C1 segment of cervical spinal cord (tissue), 14 donors: Measurements from ENCODE around the gene C16orf54.
A peak's percentile ranks its signal among the peaks of the same experiment; 100 is the strongest.
"Not testable (repeated sequence)": the region's sequence is repeated elsewhere in the genome, so short reads cannot be mapped to it uniquely, and the experiment has no call there.

ENCODE experiments used
- DNase-seq, 14 donors: peaks; one replicate each; lab custom pipeline; 2025; lab: John Stamatoyannopoulos, UW

Gene C16orf54

GRCh38 chr16:29769507-29769906, 23.7 kb upstream of the C16orf54 start:
- DNase-seq: no peak

DNA sequence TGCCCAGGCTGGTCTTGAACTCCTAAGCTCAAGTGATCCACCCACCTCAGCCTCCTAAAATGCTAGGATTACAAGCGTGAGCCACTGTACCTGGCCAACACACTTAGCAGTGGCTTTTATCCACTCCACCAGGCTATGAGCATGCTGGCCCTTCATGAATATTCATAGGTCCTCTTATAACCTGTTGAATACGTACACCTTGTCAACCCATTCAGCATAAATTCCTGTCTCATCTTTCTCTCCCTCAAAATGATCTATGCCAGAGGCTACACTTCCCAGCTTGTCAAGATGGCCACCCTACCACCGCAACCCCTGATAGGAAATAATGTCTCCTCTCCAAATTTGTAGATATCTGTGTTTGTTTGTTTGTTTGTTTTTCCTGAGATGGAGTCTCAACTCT, 21.3 kb upstream of the C16orf54 start:
- no peak for DNase-seq

- no peak for DNase-seq
Measured at GRCh38 chr16:29766571-29766970, 20.8 kb upstream of the C16orf54 start.

DNA sequence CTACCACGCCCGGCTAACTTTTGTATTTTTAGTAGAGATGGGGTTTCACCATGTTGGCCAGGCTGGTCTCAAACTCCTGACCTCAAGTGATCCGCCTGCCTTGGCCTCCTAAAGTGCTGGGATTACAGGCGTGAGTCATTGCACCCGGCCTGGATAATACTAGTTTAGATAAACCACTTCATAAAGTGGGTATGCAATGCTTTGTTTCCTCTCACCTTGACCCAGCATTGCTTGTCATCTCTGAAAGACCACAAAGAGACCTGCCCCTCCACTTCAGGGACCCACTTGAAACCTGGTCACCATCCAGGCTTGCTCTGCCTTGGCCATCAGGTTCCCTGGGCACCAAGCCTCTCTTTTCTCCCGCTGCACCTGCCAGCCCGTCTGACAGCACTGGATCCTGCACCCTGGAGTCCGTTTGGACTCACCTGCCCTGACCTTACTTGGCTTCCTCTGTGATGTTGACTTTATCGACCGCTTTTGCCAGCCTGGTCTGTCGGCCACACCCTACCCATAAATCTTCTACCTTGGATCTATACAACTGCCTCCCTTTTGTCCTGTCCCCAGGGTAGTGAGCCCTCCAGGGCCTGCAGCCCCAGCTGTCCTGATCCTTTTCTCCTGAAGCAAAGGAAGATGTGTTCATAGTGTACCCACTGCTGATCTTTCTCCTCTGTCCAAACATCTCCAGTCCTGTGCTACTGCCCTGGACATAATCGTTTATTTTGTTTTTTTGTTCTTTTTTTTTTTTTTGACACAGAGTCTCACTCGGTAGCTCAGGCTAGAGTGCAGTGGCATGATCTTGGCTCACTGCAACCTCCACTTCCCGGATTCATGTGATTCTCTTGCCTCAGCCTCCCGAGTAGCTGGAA, 19.6 kb upstream of the C16orf54 start:
- no peak for DNase-seq

GRCh38 chr16:29763326-29763725, 17.5 kb upstream of the C16orf54 start:
- DNase-seq: no peak

- DNase-seq: no peak
Measured at GRCh38 chr16:29761882-29762281, 16.1 kb upstream of the C16orf54 start.

DNA sequence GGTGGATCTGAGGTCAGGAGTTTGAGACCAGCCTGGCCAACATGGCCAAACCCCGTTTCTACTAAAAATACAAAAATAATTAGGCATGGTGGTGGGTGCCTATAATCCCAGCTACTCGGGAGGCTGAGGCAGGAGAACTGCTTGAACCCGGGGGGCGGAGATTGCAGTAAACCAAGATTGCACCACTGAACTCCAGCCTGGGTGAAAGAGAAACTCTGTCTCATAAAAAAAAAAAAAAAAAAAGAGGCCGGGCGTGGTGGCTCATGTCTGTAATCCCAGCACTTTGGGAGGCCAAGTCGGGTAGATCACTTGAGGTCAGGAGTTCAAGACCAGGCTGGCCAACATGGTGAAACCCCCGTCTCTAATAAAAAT, 15.5 kb upstream of the C16orf54 start:
- not testable (repeated sequence) for DNase-seq

DNA sequence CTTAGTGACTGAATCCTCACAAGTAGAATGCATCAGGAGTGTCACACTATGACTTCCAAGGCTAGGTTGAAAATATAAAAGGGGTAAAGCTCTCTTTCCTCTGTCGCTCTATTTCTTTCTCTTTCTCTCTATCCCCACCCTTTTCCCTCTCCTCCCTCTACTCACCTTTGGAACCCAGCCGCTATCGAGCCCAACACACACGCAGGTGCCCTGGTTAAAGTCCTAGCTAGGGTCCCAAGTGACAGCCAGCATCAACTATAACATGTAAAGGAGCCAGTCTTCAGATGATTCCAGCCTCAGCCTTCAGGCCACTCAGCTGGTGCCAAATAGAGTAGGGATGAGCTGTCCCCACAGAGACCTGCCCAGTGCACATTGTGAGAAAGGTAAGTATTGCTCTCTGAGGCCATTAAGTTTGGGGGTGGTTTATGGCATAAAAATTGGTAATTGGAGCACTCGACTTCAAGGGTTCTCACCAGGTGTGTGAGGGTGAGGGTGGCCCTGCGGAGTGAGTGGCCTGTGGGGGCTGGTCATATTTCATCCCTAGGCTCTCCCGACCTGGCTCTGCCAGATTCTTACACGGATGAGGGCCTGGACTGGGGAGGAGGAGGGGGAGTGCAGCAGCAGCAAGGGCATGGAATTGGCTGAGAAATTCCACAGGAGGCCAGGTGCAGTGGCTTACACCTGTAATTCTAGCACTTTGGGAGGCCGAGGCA, 14.9 kb upstream of the C16orf54 start:
- no peak for DNase-seq

DNA sequence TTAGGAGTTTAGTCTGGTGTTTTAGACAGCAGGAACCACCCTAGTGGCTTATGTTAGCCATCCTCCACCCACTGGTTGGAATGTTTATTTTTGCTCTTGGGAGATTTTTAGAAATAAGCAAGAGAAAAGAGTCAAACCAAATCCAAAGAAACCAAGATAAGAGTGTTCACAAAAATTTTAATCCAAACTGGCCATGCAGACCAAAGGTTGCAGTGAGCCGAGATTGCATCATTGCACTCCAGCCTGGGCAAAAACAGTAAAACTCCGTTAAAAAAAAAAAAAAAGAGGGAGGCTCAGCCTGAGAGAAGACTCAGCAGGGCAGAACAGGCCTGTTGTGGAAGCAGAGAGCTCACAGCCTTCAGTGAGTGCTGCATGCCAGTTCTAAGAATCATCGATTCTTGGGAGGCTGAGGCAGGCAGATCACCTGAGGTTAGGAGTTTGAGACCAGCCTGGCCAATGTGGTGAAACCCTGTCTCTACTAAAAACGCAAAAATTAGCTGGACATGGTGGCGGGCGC, 12.2 kb upstream of the C16orf54 start:
- DNase-seq: no peak

- DNase-seq: not testable (repeated sequence)
Measured at GRCh38 chr16:29757086-29757485, 11.3 kb upstream of the C16orf54 start.

GRCh38 chr16:29756654-29757053, 10.9 kb upstream of the C16orf54 start:
- no peak for DNase-seq

DNA sequence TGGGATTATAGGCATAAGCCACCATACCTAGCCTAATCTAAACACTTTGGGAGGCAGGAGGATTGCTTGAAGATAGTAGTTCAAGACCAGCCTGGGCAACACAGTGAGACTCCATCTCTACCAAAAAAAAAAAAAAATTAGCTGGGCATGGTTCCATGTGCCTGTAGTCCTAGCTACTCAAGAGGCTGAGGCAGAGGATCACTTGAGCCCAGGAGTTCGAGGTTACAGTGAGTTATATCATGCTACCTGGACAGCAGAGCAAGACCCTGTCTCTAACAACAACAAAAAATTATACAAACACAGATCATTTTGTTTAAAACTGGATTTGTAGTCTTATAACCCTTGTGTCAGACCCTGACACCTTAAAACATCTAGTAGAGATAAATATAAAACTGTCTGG, 7.7 kb upstream of the C16orf54 start:
- no peak for DNase-seq

- not testable (repeated sequence) for DNase-seq
Measured at GRCh38 chr16:29748760-29749149, 3.0 kb upstream of the C16orf54 start.

GRCh38 chr16:29747947-29748759, 2.4 kb upstream of the C16orf54 start:
- DNase-seq: no peak

GRCh38 chr16:29746518-29746917, 728 bp upstream of the C16orf54 start:
- DNase-seq: not testable (repeated sequence)

DNA sequence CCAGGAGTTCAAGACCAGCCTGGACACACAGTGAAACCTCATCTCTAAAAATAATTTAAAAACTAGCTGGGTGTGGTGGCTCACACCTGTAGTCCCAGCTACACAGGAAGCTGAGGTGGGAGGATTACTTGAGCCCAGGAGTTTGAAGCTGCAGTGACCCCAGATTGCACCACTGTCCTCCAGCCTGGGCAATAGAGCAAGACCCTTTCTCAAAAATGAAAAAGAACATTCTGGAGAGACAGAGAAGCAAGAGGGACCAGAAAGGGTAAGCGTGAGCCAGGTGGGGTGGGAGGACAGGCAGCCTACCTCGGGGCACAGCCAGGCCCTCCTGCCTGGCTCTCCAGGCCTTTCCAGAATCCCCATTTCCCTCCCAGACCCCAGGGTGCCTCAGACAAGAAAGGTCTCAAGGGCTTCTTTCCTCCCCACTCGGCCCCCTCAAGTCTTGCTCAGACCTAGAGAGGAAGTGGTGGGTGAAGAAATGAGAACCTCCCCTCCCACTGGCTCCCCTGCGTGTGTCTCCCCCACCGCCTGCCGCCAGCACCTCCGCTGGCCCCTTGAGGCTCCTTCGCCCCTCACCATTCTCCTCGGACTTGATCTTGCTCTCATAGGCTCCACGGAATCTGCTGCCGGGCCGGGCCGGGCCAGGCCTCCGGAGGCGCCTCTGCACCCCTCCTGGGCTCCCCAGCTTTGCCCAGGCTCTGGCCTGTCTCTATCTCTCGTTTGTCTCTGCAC, 503 bp downstream of the C16orf54 start:
- peak in 1 of 14 donors; percentile 7 for DNase-seq

DNA sequence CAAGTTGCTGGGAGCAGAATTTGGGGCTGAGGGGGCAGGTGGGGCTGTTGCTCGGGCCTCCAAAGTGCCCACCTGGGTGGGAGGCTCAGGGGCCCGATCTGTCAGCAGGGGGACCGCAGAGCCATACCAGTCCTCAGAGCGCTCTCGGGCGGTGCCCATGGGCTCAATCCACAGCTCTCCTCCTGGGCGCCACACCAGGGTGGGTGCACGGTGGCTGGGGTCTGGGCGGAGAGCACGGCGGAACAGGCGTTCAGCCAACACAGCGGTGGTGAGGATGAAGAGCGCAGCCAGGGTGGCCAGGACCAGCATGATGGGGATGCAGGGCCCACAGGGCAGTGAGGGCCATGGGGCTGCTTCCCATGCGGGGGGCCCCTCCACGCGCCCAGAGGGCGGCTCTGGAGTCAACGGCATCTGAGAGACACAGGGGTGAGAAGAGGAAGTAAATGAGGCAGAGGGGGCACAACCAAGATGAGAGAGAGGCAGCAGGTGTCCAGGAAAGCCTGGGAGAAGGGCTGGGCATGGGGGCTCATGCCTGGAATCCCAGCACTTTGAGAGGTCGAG, 1.2 kb downstream of the C16orf54 start:
- DNase-seq: no peak

DNA sequence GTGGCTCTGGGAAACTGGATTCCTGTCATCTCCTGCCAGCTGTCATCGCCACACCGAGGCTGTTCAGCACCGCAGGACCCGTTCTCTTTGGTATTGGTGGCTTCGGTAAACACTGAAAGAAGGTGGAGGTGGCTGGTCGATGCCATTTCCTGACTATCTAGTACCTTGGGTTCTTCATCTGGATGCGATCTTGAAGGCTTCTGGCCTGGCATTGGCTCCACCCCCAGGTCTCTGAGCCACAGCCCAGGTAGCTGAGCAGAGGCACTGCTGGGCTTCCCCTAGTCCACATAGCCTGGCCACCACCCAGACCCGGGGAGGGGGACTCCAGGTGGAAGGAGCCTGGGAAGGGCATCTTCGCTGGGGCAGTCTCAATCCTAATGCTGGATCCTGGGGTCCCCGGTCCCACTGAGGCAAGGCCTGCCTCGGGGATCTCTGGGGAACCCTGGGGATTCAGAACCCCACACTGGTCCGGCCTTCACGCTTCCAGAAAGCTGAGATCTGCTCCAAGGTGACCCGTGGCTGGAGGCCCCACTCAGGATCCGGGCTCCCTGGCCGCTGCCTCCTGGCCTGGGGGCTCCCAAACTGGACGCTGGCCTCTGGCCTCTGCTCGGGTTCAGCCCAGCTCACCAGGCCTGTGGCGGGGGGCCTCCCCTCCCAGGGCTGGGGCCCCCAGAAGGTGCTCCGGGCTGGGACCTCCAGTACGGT, 1.8 kb downstream of the C16orf54 start:
- DNase-seq: no peak

DNA sequence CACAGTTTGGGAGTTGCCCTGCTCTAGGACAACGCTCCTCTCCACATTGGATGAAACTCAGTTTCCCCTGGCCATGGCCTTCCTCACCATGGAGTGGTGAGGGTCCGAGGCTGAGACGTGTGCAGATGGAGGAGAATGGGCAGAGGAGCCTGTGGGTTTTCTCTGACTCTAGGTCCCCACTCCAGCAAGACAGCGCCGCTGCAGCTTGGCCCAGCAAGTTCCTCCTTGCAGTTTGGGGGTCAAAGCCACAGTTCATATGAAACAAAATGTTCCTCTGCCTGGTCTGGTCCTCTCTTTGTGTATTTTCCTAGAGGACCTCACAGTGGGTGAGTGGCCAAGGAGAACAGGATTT, 2.3 kb downstream of the C16orf54 start:
- no peak for DNase-seq

DNA sequence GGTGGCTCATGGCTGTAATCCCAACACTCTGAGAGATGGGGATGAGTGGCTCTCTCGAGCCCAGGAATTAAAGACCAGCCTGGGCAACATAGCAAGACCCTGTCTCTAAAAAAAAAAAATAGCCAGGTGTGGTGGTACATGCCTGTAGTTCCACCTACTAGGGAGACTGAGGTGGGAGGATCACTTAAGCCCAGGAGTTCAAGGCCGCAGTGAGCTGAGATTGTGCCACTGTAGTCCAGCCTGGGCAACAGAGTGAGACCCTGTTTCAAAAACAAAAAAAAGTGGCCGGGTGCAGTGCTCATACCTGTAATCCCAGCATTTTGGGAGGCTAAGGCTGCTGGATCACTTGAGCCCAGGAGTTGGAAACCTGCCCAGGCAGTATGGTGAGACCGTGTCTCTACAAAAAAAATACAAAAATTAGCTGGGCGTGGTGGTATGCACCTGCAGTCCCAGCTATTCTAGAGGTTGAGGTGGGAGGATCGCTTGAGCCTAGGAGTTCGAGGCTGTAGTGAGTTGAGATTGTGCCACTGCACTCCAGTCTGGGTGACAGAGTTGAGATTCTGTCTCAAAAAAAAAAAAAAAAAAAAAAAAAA, 3.0 kb downstream of the C16orf54 start:
- no peak for DNase-seq
